Measurements from ENCODE around the gene TMEM11.

Gene TMEM11

GRCh38 chr17:21160401-21160800 lies 53.6 kb downstream of the TMEM11 start:
- H3K4me2 ChIP-seq (ENCODE audit: low read depth, low read length) = no peak overlapping the region
- TF ChIP-seq CTCF (IDR thresholded peaks at IDR 0.05; ENCODE audit: low read length) (no peak), EZH2phosphoT487 (IDR thresholded peaks at IDR 0.05; ENCODE audit: low read length) (no peak), EZH2 (optimal IDR thresholded peaks at IDR 0.05; ENCODE audit: low read depth, low read length) (no peak)
- H3K9ac ChIP-seq (ENCODE audit: low read length) = no peak overlapping the region
- H2AFZ ChIP-seq (ENCODE audit: low read length) = no peak overlapping the region
- no peaks in the 10 kb centered on the region for H3K9me2 ChIP-seq (replicated peaks; ENCODE audit: insufficient read depth, low read length)
- no peaks in the 10 kb centered on the region for H3K27me3 ChIP-seq (replicated peaks; ENCODE audit: insufficient read depth, low read length)
- peaks cover 6% of the 10 kb centered on the region; the same call in 1 of the 2 replicates for H3K79me2 ChIP-seq (ENCODE audit: low read length)
- no peaks in the 10 kb centered on the region for H3K36me3 ChIP-seq (replicated peaks; ENCODE audit: insufficient read depth, low read length)
- H4K20me1 ChIP-seq (ENCODE audit: insufficient read depth, low read length) = no peaks in the 10 kb centered on the region
- H3K4me1 ChIP-seq (ENCODE audit: low read length) = peaks cover 30% of the 10 kb centered on the region
- no peak for DNase-seq
- H3K4me3 ChIP-seq (ENCODE audit: low read length) = no peak overlapping the region
- H3K27ac ChIP-seq (ENCODE audit: low read length) = no peak overlapping the region
- 0 out of 2 replicates have a peak, but pooled peaks cover 2% of the 10 kb centered on the region for H3F3A ChIP-seq (ENCODE audit: insufficient read depth, low read length)
- no peaks in the 10 kb centered on the region for H3K9me3 ChIP-seq (replicated peaks; ENCODE audit: insufficient read depth, low read length)

GRCh38 chr17:21157586-21158370 lies 56.2 kb downstream of the TMEM11 start:
- no peaks in the 10 kb centered on the region for H3K9me2 ChIP-seq (replicated peaks; ENCODE audit: insufficient read depth, low read length)
- H3K4me2 ChIP-seq (ENCODE audit: low read depth, low read length) = no peak overlapping the region
- H3K4me3 ChIP-seq (ENCODE audit: low read length) = no peak overlapping the region
- H2AFZ ChIP-seq (ENCODE audit: low read length) = no peak overlapping the region
- H4K20me1 ChIP-seq (ENCODE audit: insufficient read depth, low read length) = no peaks in the 10 kb centered on the region
- H3K27ac ChIP-seq (ENCODE audit: low read length) = no peak overlapping the region
- peaks cover 17% of the 10 kb centered on the region for H3K4me1 ChIP-seq (ENCODE audit: low read length)
- H3K27me3 ChIP-seq (replicated peaks; ENCODE audit: insufficient read depth, low read length) = no peaks in the 10 kb centered on the region
- H3K79me2 ChIP-seq (ENCODE audit: low read length) = no peaks in the 10 kb centered on the region
- TF ChIP-seq CTCF (IDR thresholded peaks at IDR 0.05; ENCODE audit: low read length) (no peak), EZH2phosphoT487 (IDR thresholded peaks at IDR 0.05; ENCODE audit: low read length) (no peak), EZH2 (optimal IDR thresholded peaks at IDR 0.05; ENCODE audit: low read depth, low read length) (no peak)
- H3K36me3 ChIP-seq (replicated peaks; ENCODE audit: insufficient read depth, low read length) = no peaks in the 10 kb centered on the region
- no peaks in the 10 kb centered on the region for H3F3A ChIP-seq (ENCODE audit: insufficient read depth, low read length)
- H3K9me3 ChIP-seq (replicated peaks; ENCODE audit: insufficient read depth, low read length) = no peaks in the 10 kb centered on the region
- no peak for DNase-seq
- H3K9ac ChIP-seq (ENCODE audit: low read length) = no peak overlapping the region

GRCh38 chr17:21152731-21153130 lies 61.2 kb downstream of the TMEM11 start:
- no peaks in the 10 kb centered on the region for H3F3A ChIP-seq (ENCODE audit: insufficient read depth, low read length)
- H3K79me2 ChIP-seq (ENCODE audit: low read length) = no peaks in the 10 kb centered on the region
- no peaks in the 10 kb centered on the region for H3K36me3 ChIP-seq (replicated peaks; ENCODE audit: insufficient read depth, low read length)
- H3K27ac ChIP-seq (ENCODE audit: low read length) = no peak overlapping the region
- TF ChIP-seq CTCF (IDR thresholded peaks at IDR 0.05; ENCODE audit: low read length) = no peak
- no peak for TF ChIP-seq EZH2phosphoT487 (IDR thresholded peaks at IDR 0.05; ENCODE audit: low read length)
- DNase-seq = no peak
- H3K9me2 ChIP-seq (replicated peaks; ENCODE audit: insufficient read depth, low read length) = no peaks in the 10 kb centered on the region
- H3K4me3 ChIP-seq (ENCODE audit: low read length) = no peak overlapping the region
- no peak overlapping the region for H3K4me2 ChIP-seq (ENCODE audit: low read depth, low read length)
- no peaks in the 10 kb centered on the region for H3K27me3 ChIP-seq (replicated peaks; ENCODE audit: insufficient read depth, low read length)
- H4K20me1 ChIP-seq (ENCODE audit: insufficient read depth, low read length) = no peaks in the 10 kb centered on the region
- no peaks in the 10 kb centered on the region for H3K9me3 ChIP-seq (replicated peaks; ENCODE audit: insufficient read depth, low read length)
- H3K4me1 ChIP-seq (ENCODE audit: low read length) = no peaks in the 10 kb centered on the region
- no peak overlapping the region for H2AFZ ChIP-seq (ENCODE audit: low read length)
- no peak overlapping the region for H3K9ac ChIP-seq (ENCODE audit: low read length)

Data from MM.1S (cell line).